ENCODE results near the gene TLN1. TPM values are rescaled to one million over a fixed set of nuclear protein-coding genes. Genes with fewer than 3 reads are reported as not detected.

The TLN1 gene
- total and polyA plus RNA-seq, 2 of the 8 experiments (the other 6 are each of a cell fraction or from before 2014, with no cell fraction given) = 28.1 to 90.1 TPM

- FAIRE-seq (no peak), DNase-seq (ENCODE audit: low read depth in 1 of 2, low spot score in 2 of 2) (no peak)
- peaks cover 21 to 42% (median 30%) of the 10 kb centered on the region in 4 experiments for H3K4me1 ChIP-seq (replicated peaks in 1 of 4; ENCODE audit: control insufficient read depth in 3 of 4, insufficient read depth in 4 of 4, low read length in 3 of 4)
- peaks cover 2 to 54% of the 10 kb centered on the region in 2 experiments for H3K79me2 ChIP-seq (ENCODE audit: control insufficient read depth in 1 of 2, insufficient read depth in 2 of 2, low read length in 2 of 2)
- H3K4me2 ChIP-seq (ENCODE audit: insufficient read depth in 1 of 2, low read depth in 2 of 2, low read length in 2 of 2) = peak overlapping the region in 1 of 2 experiments; percentile 92; a peak in 1 of 4 replicates
- no peak overlapping the region for H2AFZ ChIP-seq (ENCODE audit: low read length)
- H3K23me2 ChIP-seq (ENCODE audit: low read depth, low read length) = peaks cover 10% of the 10 kb centered on the region; the same call in 1 of the 2 replicates
- H4K8ac ChIP-seq (ENCODE audit: extremely low read depth, insufficient read depth, low read length) = no peak overlapping the region
- TF ChIP-seq EP300 (IDR thresholded peaks at IDR 0.05; ENCODE audit: borderline replicate concordance in 1 of 2, low read depth in 2 of 2, low read length in 2 of 2) (no peak), RNF2 (IDR thresholded peaks at IDR 0.05; ENCODE audit: borderline replicate concordance, low read depth, low read length, missing control alignments, poor library complexity, severe bottlenecking) (no peak), RFX5 (IDR thresholded peaks at IDR 0.05; ENCODE audit: borderline replicate concordance, low read depth, low read length) (peak; percentile 90), CTCF (IDR thresholded peaks at IDR 0.05; ENCODE audit: control extremely low read depth in 1 of 3, insufficient read depth in 1 of 3, low read depth in 1 of 3, low read length in 3 of 3) (peak in 1 of 3 experiments; percentile 2; a peak in 1 of 4 replicates), TCF12 (IDR thresholded peaks at IDR 0.05; ENCODE audit: low read depth, low read length) (no peak)
- H3K23ac ChIP-seq (ENCODE audit: insufficient read length) = no peak overlapping the region
- H3K36me3 ChIP-seq (ENCODE audit: control insufficient read depth in 2 of 4, insufficient read depth in 4 of 4, low read length in 3 of 4) = peaks cover 6 to 26% (median 17%) of the 10 kb centered on the region in 4 experiments
- H2AK5ac ChIP-seq (ENCODE audit: low read depth, low read length) = no peak overlapping the region
- peak overlapping the region; percentile 94 for H2BK12ac ChIP-seq (ENCODE audit: low read depth, low read length)
- H3K14ac ChIP-seq (ENCODE audit: insufficient read length) = no peak overlapping the region
- CTCF ChIA-PET (ENCODE audit: partially characterized antibody) = interaction anchor here (0.8 to 16.0 kb wide), 22 partner anchors 9 to 185 kb away, joined by 3 to 198 read pairs (median 8); partner anchors contain the start of genes ARHGEF39, CCDC107, GBA2 and HINT2
- no peak overlapping the region for H2BK15ac ChIP-seq (ENCODE audit: low read length)
- H3K18ac ChIP-seq (ENCODE audit: extremely low read depth, low read length) = peak overlapping the region; percentile 73
- H3K9me3 ChIP-seq (ENCODE audit: insufficient read depth in 2 of 2, low read depth in 1 of 2, low read length in 1 of 2) = no peaks in the 10 kb centered on the region; a peak in 1 of 4 replicates
- 0 out of 2 replicates have a peak overlapping the region, but pooled peaks have one; percentile 33 for H3K27ac ChIP-seq (ENCODE audit: low read depth, low read length)
- H2BK5ac ChIP-seq (ENCODE audit: low read depth, low read length) = peak overlapping the region; percentile 88
- peaks cover 16% of the 10 kb centered on the region for H3K79me1 ChIP-seq (ENCODE audit: low read depth, low read length)
- H3K27me3 ChIP-seq (replicated peaks in 1 of 4; ENCODE audit: control insufficient read depth in 3 of 4, extremely low read depth in 1 of 4, insufficient read depth in 3 of 4, low read length in 3 of 4) = no peaks in the 10 kb centered on the region
- H4K20me1 ChIP-seq (replicated peaks in 1 of 2; ENCODE audit: control insufficient read depth in 1 of 2, insufficient read depth in 2 of 2, low read length in 2 of 2) = peaks cover 0 to 4% of the 10 kb centered on the region in 2 experiments
- WGBS, 2 experiments (ENCODE audit: extremely low coverage in 1 of 2, insufficient coverage in 1 of 2, insufficient read length in 1 of 2, insufficient replicate concordance in 2 of 2, low coverage in 1 of 2, low lambda C conversion rate in 2 of 2, missing lambda C conversion rate in 1 of 2) = 82% methylated on average over 3 of the region's 3 CpGs; no CpG with 5 or more reads in 1 of the 2 experiments
- POLR2A ChIA-PET (ENCODE audit: partially characterized antibody) = interaction anchor here (0.5 to 11.1 kb wide), 13 partner anchors 9 to 647 kb away, joined by 3 to 158 read pairs (median 5); partner anchors contain the start of genes STOML2 and TPM2
- H4K5ac ChIP-seq (ENCODE audit: insufficient read length, low read depth, low read length) = no peak overlapping the region
- H3K9ac ChIP-seq (replicated peaks in 1 of 4; ENCODE audit: extremely low read depth in 1 of 4, low read depth in 3 of 4, low read length in 3 of 4) = no peak overlapping the region
- peak overlapping the region; percentile 40; the same call in 1 of the 2 replicates for H2BK20ac ChIP-seq (ENCODE audit: low read length)
- H2BK120ac ChIP-seq (replicated peaks; ENCODE audit: low read depth, low read length) = no peak overlapping the region
- H3K56ac ChIP-seq (replicated peaks; ENCODE audit: insufficient read length, low read depth, low read length) = no peak overlapping the region
- no peak overlapping the region for H3K4me3 ChIP-seq (ENCODE audit: extremely low read depth in 1 of 4, insufficient read depth in 2 of 4, low read depth in 3 of 4, low read length in 4 of 4)
- H3K4ac ChIP-seq (replicated peaks; ENCODE audit: insufficient read length, low read depth, low read length) = no peak overlapping the region
- H4K91ac ChIP-seq (replicated peaks; ENCODE audit: insufficient read length, low read length) = peak overlapping the region; percentile 13
These were observed 5.1 kb downstream of the TLN1 start for GRCh38 chr9:35726931-35727330.
